ENCODE data around the gene DYNC1H1.
"Not testable (repeated sequence)": the region's sequence is repeated elsewhere in the genome, so short reads cannot be mapped to it uniquely, and the experiment has no call there.

DYNC1H1 gene

DNA sequence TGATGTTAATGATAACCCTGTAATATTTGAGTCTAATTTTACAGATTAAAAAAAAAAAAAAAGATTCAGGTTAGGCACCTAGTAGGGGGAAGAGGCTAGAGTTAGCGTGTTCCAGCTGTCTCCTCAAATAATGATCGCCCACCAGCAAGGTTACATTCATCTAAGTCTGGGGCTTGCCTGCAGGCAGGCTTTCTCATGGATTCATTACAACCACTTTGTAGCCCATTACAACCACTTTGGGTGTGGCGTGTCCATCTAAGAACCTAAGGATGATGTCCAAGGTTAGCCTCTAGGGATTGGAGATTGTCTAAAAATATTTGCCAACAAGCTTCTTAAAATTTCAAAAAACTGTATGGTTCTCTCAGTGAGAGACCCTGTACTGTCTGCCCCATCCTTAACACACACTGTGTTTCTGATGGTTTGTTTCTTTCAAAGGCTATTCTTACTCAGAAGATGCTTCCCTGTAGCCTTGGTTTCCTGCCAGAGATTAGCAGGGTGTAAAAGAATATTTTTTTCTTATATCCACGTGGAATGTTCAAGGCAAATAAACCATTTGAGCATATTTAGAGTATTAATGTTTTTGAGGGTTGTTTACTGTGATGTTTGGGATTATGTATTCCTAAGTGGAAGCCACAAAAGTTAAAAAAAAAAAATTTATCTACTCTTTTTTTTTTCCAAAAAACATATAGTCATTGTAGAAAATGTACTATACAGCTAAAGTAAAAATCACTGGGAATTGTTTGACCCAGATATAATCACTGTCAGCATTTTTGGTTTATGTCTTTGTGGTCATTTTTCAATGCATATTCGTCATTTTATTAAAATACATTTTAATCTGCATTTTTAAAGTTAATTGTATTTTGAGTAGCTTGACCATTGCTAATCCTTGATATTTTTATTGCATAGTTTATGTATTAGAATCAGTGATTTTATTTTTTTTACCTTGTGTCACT, 1.7 kb downstream of the DYNC1H1 start:
- no peak for FAIRE-seq

DNA sequence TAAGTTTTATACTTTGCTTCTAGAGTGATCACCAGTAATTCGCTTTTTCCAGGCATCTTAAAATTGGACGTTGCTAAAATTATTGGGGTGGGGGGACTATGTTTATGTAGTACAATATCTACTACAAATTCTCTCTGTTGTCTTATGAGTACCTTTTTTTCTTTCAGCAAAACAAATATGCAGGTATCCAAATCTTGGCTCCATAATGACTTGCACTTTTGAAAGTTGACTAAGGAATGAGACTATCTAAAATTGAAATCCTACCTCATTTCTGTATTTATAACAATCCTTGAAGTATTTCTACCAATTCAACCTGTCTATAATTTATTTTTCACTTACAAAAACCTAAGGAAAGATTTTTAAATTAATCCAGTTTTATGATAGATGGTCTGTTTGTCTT, 2.4 kb downstream of the DYNC1H1 start:
- no peak for FAIRE-seq

DNA sequence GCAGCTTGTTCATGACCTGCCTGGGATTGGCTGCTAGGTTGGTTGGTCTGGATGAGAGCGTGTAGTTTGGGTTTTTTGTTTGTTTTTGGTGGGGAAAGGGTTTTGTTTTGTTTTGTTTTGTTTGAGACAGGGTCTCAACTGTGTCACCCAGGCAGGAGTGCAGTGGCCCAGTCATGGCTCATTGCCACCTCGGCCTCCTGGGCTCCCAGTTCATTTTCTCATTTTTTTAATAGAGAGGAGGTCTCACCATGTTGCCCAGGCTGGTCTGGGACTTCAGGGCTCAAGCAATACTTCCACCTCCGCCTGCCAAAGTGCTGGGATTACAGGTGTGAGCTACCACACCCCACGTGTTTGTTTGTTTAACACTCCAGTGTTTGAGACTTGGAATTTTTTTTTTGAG, 3.8 kb downstream of the DYNC1H1 start:
- no peak for FAIRE-seq

DNA sequence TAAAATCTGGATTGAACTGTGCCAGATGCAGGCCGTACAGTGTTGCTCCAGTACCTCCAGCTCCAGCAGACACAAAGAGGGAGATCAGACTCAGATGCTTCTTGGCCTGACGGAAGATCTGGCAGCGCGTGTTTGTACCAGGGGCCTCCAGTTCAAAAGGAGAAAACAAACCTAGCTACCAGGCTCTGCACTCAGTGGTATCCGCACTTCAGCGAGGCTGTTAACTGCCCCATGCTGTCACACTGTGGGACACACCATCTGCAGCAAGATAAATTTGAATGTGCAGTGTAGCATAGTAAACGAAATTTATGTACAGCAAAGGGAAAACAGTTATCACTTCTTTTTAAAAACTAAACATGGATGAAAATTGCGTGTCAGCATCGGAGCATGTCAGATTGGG, 5.1 kb downstream of the DYNC1H1 start:
- FAIRE-seq: no peak

DNA sequence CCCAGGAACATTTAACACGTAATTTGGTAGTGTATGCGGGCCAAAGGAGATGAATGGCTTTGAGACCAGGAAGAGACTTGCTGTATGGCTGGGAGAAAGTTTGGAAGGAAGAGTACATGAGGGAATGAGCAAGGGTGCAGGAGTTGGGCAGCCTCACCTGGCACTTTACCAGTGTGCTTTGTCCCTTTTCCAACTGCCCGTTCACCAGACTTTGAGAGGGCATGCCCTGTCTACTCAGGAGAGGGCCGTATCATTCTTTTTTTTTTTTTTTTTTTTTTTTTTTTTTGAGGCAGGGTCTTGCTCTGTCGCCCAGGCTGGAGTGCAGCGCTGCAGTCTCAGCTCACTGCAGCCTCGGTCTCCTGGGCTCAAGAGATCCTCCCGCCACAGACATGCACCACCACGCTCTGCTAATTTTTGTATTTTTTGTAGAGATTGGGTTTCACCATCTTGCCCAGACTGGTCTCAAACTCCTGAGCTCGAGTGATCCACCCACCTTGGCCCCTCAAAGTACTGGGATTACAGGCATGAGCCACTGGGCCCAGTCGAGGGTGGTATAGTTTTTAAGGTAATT, 6.5 kb downstream of the DYNC1H1 start:
- FAIRE-seq: no peak

DNA sequence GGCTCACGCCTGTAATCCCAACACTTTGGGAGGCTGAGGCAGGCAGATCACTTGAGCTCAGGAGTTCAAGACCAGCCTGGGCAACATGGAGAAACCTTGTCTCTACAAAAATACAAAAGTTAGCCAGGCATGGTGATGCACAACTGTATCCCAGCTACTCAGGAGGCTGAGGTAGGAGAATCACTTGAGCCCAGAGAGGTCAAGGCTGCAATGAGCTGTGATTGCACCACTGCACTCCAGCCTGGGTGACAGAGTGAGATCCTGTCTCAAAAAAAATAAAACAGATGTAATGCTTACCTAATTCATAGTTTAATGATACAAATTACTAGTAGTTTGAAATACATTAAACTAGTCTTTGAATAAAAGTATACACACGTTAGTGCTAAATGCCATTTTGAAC, 7.1 kb downstream of the DYNC1H1 start:
- FAIRE-seq: not testable (repeated sequence)

DNA sequence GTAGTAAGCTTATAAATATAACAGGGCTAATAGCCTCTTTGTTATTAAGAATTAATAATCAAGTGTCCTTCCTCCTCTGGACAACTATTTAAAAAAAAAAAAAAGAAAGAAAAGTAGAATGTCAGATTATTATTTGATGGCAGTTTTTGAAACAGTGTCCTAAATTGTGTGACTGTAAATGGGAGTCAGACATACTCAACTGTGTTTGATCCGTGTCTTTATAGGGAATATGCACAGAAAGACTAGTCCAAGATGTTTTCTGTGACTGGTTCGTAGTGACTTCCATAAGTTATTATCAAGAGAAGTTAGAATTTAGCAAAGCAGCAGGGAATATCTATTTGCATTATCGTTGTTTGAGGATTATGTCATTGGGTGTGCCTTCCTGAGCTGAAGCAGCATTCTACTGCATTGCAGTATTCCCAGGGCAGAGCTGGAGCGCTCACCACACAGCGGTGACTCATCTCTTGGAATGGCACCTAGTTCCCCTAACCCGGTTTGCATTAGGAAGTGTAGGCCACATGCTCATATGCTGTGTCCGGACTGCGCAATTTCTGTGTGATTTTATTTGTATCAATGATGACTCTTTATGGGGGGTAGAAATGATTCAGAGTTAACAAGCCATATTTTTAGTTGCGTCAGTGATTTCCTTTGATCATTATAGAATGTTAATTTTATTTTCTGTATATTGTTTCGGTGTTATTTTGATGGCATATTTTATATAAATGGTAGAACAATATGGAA, 7.9 kb downstream of the DYNC1H1 start:
- no peak for FAIRE-seq

DNA sequence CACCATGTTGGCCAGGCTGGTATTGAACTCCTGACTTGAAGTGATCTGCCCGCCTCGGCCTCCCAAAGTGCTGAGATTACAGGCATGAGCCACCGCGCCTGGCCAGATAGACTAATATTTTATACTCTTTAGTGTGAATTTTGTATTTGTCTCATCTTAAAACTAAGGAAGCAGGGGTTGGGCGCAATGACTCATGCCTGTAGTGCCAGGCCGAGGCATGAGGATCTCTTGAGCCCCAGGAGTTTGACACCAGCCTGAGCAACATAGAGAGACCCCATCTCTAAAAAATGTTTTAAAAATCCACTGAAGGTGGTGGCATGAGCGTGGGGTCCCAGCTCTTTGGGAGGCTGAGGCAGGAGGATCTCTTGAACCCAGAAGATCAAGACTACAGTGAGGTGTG, 9.0 kb downstream of the DYNC1H1 start:
- FAIRE-seq: no peak

DNA sequence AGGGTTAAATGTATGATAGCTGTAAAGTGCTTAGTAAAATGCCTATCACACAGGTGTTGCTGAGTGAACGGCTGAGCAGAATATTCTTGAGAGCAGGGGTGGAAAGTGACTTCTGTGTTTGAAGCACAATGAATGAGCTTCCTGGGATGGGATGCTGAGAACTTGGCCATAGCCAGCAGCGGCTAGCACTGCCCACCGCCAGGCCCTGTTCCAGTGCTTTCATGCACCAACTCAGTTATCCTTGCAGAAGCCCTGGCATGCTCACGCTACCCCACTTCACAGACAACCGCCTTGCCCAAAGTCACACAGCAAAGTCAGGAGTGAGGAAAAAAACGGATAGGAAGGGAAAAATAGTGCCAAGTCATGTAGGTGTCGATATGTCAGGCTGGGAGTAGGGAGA, 10.9 kb downstream of the DYNC1H1 start:
- no peak for FAIRE-seq

DNA sequence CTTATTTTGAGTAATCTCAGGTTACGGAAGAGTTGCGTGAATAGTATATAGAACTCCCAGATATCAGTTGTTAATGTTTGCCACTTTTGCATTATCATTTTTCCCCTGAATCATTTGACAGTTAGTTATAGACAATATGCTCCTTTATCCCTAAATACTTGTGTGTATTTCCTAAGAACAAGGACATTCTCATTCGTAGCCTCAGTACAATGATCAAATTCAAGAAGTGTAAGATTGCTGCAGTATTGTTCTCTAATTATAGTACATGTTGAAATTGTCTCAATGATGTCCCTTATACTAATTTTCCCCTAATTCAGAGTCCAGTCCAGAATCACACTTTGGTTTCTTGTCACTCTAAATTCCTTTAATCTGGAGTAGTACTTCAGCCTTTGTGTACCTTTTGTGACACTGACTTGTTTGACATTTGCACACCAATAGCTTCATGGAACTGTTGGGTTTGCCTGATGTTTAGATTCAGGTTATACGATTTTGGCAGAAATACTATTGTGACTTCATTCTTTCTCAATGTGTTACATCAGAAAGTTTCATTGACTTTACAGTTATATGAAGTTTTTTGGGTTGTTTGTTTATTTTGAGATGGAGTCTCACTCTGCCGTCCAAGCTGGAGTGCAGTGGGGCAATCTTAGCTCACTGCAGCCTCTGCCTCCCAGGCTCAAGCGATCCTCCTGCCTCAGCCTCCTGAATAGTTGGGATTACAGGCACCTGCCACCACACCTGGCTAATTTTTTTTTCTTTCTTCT, 13.1 kb downstream of the DYNC1H1 start:
- no peak for FAIRE-seq

DNA sequence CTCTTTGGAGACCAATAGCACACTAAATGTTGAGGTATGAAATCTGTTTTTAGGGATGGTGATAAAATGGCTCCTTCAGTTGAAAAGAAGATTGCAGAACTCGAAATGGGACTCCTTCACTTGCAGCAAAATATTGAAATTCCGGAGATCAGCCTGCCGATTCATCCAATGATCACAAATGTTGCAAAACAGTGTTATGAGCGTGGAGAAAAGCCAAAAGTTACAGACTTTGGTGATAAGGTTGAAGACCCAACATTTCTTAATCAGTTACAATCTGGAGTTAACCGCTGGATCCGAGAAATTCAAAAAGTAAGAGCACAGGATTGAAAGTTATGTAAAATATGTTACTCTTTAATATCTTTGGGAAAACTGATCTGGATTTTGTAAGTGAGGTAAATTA, 15.3 kb downstream of the DYNC1H1 start:
- FAIRE-seq: no peak

DNA sequence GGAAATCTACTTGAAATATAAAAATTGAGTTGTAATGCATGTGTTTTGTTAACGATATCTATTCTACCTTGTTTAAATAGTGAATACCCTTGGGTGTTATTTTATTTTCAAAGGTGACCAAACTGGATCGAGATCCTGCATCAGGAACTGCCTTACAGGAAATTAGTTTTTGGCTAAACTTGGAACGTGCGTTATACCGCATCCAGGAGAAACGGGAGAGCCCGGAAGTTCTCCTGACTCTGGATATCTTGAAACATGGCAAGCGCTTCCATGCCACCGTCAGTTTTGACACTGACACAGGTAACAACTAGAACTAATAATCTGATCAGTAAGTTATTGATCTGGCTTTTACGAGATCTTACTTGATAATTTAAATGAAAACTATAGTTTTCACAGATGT, 15.9 kb downstream of the DYNC1H1 start:
- no peak for FAIRE-seq

DNA sequence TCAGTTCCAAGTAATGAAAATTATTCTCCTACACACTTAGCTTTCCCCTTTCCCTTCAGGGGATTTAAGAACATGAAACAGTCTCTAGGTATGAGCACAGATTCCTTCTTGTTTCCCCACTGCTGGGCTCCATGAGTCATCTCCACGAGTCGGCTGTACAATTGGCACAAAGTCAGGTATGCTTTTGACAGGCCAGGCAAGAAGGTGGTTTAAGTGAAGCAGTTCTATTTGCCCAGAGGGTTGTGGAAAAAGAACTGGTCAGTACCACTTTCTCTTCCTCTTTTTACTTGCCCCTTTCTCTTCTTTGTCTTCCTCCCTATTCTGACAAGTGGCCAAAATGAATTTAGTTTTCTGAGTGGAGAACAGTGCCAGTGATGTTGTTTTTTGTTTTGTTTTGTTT, 16.3 kb downstream of the DYNC1H1 start:
- no peak for FAIRE-seq

DNA sequence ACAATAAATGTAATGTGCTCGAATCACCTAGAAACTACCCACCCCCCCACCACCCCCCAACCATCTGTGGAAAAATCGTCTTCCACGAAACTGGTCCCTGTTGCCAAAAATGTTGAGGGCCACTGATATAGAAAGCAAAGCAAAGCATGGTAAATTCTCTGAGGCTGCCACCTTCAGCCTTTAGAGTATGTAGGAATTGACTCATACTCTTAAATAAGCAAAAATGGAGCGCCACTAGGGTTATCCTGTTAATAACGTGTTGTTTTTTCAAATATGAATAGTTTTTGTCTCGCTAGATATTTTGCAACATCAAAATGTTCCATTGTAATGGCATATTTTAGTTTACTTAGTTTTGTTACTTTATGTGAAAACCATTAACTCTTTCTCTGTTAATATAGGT, 18.2 kb downstream of the DYNC1H1 start:
- no peak for FAIRE-seq

DNA sequence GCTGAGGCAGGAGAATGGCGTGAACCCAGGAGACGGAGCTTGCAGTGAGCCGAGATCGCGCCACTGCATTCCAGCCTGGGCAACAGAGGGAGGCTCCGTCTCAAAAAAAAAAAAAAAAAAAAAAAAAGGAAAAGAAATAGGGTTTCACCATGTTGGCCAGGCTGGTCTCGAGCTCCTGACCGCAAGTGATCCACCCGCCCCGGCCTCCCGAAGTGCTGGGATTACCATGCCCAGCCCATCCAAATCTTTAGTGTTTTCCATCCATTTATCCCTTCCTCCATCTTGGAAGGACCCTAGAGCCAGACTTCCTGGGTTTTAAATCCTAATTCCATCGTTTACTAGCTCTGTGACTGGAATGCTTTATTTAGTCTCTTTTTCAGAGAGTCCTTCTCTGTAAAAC, 20.5 kb downstream of the DYNC1H1 start:
- FAIRE-seq: not testable (repeated sequence)

DNA sequence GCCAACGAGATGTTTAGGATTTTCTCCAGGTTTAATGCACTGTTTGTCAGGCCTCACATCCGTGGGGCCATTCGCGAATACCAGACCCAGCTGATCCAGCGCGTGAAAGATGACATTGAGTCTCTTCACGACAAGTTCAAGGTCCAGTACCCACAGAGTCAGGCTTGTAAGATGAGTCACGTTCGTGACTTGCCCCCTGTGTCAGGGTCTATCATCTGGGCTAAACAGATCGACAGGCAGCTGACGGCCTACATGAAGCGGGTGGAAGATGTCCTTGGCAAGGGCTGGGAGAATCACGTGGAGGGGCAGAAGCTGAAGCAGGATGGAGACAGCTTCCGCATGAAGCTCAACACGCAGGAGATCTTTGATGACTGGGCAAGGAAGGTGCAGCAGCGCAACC, 21.6 kb downstream of the DYNC1H1 start:
- FAIRE-seq: no peak

DNA sequence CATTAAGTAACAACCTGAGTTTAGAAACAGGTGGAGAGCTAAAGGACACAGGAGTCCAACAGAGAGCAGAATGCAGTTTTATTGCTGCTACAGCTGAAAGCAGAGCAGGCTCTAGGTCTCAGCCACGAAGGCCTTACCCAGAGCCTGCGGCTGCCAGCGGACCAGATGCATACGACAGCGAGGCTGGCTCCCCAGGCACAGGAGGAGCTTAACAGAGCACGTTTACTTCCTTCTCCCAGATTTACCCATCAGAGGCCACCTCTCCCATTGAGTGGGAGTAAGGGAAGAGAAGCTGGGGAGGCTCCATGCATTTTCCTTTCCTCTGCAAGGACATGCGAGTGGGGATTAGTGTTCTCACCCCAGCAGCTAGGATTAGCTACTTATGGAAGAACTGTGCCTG, 22.6 kb downstream of the DYNC1H1 start:
- no peak for FAIRE-seq

DNA sequence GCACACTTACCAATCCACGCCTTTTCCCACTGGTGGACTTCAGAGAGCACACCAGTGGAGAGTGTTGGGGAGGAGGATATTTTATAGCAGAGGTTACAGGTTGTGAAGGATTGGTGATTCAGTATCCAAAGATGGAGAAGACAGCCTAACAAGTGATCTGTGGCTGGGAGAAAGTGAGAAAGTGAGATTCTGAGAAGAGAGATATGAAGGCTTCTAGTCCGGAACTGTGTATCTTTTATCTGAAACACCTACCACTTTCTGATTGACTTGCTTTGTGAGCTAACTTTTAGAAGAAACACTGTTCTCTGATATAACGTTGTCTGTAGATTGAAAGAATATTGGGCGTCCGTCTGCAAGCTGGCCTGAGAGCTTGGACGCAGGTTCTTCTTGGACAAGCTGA, 24.0 kb downstream of the DYNC1H1 start:
- no peak for FAIRE-seq

DNA sequence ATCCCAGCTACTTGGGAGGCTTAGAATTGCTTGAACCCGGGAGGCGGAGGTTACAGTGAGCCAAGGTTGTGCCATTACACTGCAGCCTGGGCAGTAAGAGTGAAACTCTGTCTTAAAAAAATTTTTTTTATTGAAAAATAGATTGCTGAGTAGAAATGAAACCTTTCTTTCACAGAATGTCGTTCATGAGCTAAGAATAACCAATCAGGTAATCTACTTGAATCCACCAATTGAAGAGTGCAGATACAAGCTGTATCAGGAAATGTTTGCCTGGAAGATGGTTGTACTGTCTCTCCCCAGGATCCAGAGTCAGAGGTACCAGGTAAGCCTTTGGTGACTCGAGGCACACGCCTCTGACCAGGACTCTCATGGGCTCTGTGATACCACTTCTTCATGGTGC, 27.0 kb downstream of the DYNC1H1 start:
- no peak for FAIRE-seq

DNA sequence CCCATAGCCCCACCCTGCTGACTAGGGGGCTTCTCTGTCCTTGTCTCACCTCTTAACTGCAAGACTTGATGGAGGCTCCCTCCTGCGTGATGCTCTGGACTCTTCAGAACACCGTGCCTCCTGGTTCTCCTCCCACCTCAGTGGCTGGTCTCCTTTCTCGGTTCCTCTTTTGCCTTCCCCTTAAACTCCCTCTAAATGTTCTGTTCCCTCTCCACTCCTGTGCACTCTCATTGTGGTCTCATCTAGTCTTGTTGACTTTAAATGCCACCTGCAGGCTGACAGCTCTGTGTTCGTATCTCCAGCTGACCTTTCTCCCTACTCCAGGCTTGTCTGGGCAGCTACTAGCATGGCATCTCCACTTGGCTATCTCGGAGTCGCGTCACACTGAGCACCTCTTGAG, 28.3 kb downstream of the DYNC1H1 start:
- no peak for FAIRE-seq

DNA sequence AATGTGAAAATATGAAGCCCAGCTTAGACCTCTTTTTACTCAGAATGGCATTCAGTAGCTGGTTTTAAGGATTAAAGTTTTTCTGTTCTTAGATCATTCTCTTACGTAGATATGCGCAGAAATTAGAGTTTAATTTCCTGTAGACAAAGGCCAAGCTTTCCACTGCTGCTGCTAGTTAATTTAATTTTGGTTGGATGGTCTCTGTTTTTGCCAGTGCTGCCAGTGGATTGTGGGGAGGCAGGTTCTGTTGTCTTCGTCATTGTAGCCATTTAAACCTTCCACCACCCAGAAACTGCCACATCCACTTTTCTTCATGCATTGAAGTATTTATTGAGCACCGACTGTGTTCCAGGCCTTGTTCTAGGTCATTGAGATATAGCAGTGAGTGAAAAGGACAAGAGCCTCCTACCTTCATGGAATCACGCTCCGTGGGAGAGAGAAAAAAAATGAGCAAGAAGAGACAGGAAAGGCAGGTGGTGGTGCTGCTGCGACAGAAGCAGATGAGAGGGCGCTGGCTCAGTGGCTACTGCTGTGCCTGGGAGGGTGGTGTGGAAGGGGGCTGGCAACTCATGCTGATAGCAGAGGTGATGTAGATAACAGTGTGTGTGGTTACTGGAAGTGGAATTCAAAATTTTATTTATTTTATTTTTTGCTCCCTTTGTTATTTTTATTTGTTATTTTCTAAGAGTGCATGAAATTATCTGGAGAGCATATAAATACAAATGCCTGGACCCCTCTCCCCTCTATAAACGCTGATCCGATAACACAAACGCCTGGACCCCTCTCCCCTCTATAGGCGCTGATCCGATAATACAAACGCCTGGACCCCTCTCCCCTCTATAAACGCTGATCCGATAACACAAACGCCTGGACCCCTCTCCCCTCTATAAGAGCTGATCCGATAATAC, 33.3 kb downstream of the DYNC1H1 start:
- FAIRE-seq: no peak

DNA sequence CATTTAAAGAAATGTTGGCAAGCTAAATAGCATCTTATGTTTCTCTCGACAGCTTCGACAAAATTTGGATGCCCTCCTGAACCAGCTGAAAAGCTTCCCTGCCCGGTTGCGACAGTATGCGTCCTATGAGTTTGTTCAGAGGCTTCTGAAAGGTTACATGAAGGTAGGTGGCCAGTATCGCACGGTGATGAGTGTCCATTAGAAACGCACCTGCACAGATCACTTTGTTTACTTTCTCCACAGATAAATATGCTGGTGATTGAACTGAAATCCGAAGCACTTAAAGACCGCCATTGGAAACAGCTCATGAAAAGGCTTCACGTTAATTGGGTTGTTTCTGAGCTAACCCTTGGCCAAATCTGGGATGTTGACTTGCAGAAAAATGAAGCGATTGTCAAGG, 36.5 kb downstream of the DYNC1H1 start:
- FAIRE-seq: no peak
